Body of pancreas (tissue), 4 donors: Measurements from ENCODE around the gene CMSS1.

Experiments
- CTCF ChIP-seq, 7 experiments: fragments of 450-650 bp in 4 of 7; fragments of 200-600 bp in 3 of 7; sonication (generic) in 3 of 7; IDR thresholded peaks; one replicate each; pipeline ENCODE4 v1.5.1; 2016 to 2019; ENCODE audit warnings: antibody characterized with exemption in 7 of 7
- POLR2A ChIP-seq, 3 donors: fragments of 450-650 bp; IDR thresholded peaks; one replicate each; pipeline ENCODE4 v1.6.1; 2016; ENCODE audit warnings: antibody characterized with exemption in 3 of 3, mild to moderate bottlenecking in 2 of 3

DNA sequence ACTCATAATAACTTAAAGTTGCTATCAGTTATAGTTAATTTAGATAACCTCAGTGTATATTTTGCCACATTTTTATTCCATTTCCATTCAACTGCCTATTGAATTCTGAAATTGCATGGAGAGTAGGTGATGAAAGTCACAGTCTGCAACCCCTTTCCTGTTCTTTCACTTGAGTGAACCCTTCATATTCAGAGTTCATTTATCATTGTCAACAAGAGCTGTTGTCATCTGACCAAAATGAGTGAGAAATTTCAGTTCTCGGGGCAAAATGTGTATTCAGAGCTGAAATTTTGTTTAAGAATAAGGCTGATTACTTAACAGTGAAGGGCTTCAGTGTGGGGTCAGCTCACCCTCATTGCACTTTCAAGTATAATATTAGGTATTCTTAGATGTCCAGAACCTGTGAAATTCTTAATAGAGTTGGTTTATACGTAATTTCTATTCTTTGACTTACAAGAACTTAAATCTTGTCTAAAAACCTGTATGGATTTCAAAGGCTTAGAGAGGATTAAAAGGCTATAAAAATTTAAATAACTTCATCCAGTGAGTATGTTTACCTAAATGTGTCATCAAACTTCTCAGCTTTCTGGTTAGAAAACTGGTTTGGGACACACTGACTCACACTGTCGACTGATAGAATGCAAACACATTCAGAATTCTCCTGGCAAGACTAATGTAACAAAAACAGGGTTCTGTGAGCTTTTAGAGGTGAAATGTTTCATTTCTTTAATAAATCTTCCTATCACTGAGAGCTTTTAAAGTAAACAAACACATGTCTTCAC is 92.2 kb downstream of the CMSS1 start:
- TF ChIP-seq CTCF (IDR thresholded peaks at IDR 0.05) (no peak), POLR2A (IDR thresholded peaks at IDR 0.05) (no peak)
